ENCODE data around the gene LMAN2. TPM values are rescaled to one million over a fixed set of nuclear protein-coding genes. Genes with fewer than 3 reads are reported as not detected.

LMAN2 gene
- total RNA-seq, 1 experiment from 2014 or later, result 106 TPM

DNA sequence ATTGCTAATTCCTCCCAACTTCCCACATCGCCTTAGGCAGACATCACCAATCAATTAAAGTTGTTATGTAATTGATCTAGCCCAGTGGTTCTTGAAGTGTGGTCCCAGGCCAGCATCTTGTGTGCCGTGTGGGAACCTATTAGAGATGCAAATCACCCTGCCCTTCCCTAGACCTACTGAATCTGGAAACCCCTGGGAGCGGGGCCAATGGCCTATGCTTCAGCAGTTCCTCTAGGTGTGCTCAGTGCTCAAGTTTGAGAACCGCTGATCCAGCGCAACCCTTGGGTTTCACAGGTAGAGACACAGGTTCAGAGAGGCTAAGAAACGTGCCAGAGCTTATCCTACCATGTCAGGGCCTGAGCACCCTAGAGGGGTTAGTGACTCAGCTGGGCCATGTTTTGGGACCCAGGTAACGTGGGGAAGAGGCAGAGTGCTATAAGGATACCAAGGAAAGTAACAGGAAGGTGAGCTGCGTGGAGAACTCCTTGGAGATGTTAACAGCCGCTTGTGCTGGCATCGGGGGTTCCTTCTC is 37.1 kb upstream of the LMAN2 start:
- H4K20me1 ChIP-seq (ENCODE audit: control insufficient read depth, insufficient read depth, insufficient read length), result no peaks in the 10 kb centered on the region
- H3K4me2 ChIP-seq (ENCODE audit: insufficient read depth, insufficient read length, low read length), result no peak overlapping the region
- no peak overlapping the region for H3K4me3 Mint-ChIP-seq
- H2BK5ac ChIP-seq (ENCODE audit: insufficient read length, low read length), result no peak overlapping the region
- H3K18ac ChIP-seq (ENCODE audit: insufficient read length, low read depth, low read length), result no peak overlapping the region
- no peaks in the 10 kb centered on the region for H3K9me3 ChIP-seq (ENCODE audit: control insufficient read depth, low read depth, low read length)
- no peak overlapping the region for H3K9ac ChIP-seq (ENCODE audit: extremely low read depth, insufficient read length, low read length)
- no peak overlapping the region for H3K56ac ChIP-seq (ENCODE audit: insufficient read length, low read depth, low read length)
- H3T11ph ChIP-seq (ENCODE audit: low read length), result no peak overlapping the region
- no CpG with 5 or more reads among the region's 10 CpGs for WGBS (ENCODE audit: extremely low coverage, insufficient read length, low lambda C conversion rate)
- H2AFZ ChIP-seq (ENCODE audit: low read length), result no peak overlapping the region
- no peak for DNase-seq
- H3K4me1 Mint-ChIP-seq, result peaks cover 17 to 23% of the 10 kb centered on the region in 2 experiments
- H4K8ac ChIP-seq (replicated peaks; ENCODE audit: insufficient read length, low read depth, low read length), result no peak overlapping the region
- H2BK12ac ChIP-seq (ENCODE audit: insufficient read length, low read depth, low read length), result no peak overlapping the region
- TF ChIP-seq, protein P1, sequence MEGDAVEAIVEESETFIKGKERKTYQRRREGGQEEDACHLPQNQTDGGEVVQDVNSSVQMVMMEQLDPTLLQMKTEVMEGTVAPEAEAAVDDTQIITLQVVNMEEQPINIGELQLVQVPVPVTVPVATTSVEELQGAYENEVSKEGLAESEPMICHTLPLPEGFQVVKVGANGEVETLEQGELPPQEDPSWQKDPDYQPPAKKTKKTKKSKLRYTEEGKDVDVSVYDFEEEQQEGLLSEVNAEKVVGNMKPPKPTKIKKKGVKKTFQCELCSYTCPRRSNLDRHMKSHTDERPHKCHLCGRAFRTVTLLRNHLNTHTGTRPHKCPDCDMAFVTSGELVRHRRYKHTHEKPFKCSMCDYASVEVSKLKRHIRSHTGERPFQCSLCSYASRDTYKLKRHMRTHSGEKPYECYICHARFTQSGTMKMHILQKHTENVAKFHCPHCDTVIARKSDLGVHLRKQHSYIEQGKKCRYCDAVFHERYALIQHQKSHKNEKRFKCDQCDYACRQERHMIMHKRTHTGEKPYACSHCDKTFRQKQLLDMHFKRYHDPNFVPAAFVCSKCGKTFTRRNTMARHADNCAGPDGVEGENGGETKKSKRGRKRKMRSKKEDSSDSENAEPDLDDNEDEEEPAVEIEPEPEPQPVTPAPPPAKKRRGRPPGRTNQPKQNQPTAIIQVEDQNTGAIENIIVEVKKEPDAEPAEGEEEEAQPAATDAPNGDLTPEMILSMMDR (conservative IDR thresholded peaks at IDR 0.05), result no peak
- no peaks in the 10 kb centered on the region for H3K9me3 Mint-ChIP-seq
- no peak overlapping the region for H4K5ac ChIP-seq (ENCODE audit: insufficient read length, low read depth, low read length)
- H3K4ac ChIP-seq (ENCODE audit: low read depth, low read length), result no peak overlapping the region
- H3K14ac ChIP-seq (ENCODE audit: insufficient read depth, low read length), result no peak overlapping the region
- H2BK120ac ChIP-seq (ENCODE audit: low read depth, low read length, poor library complexity, severe bottlenecking), result no peak overlapping the region
- no peaks in the 10 kb centered on the region for H3K79me1 ChIP-seq (ENCODE audit: insufficient read depth, low read depth, low read length, poor library complexity, severe bottlenecking)
- no peak overlapping the region for H2BK15ac ChIP-seq (ENCODE audit: low read depth, low read length)
- H3K79me2 ChIP-seq (ENCODE audit: insufficient read depth, low read length), result no peaks in the 10 kb centered on the region
- H4K91ac ChIP-seq (ENCODE audit: insufficient read length, low read depth, low read length), result no peak overlapping the region
- H3K27me3 Mint-ChIP-seq (ENCODE audit: low read depth), result peaks cover 68% of the 10 kb centered on the region
- no peaks in the 10 kb centered on the region for H3K23me2 ChIP-seq (ENCODE audit: insufficient read length, low read depth, low read length, poor library complexity, severe bottlenecking)
- H3K36me3 Mint-ChIP-seq (ENCODE audit: insufficient read depth in 1 of 3, low read depth in 3 of 3), result no peaks in the 10 kb centered on the region
- no peak overlapping the region for H2AK5ac ChIP-seq (ENCODE audit: insufficient read length, low read length)
- H2BK20ac ChIP-seq (ENCODE audit: low read depth, low read length, poor library complexity, severe bottlenecking), result no peak overlapping the region
- no peak overlapping the region for H3K23ac ChIP-seq (ENCODE audit: insufficient read length, low read depth, low read length)
- H3K27me3 ChIP-seq (ENCODE audit: insufficient read depth, low read length), result no peaks in the 10 kb centered on the region; the same call in 1 of the 2 replicates
- no peaks in the 10 kb centered on the region for H3K4me1 ChIP-seq (ENCODE audit: insufficient read depth, low read length)
- H3K27ac ChIP-seq (ENCODE audit: insufficient read length, low read depth, low read length), result no peak overlapping the region
- H3K27ac Mint-ChIP-seq, result no peak overlapping the region
